H1 (cell line): ENCODE measurements around the gene ZNF669.

Experiments used
- EGR1 ChIP-seq: IDR thresholded peaks from 2 replicates; pipeline ENCODE4 v1.6.1; 2011; ENCODE audit warnings: low read depth, low read length, borderline replicate concordance
- EZH2 ChIP-seq: fragments of 200-600 bp; sonication (generic); IDR thresholded peaks from 2 replicates; pipeline ENCODE4 v1.7.1; 2012; ENCODE audit warnings: low read depth, mild to moderate bottlenecking, moderate library complexity, low read length, inconsistent platforms; ENCODE audit not compliant: severe bottlenecking
- FOSL1 ChIP-seq: IDR thresholded peaks from 2 replicates; pipeline ENCODE4 v1.6.1; 2011; ENCODE audit warnings: mild to moderate bottlenecking, low read depth, low read length, moderate library complexity; ENCODE audit not compliant: insufficient read depth
- GABPA ChIP-seq: IDR thresholded peaks from 2 replicates; pipeline ENCODE4 v1.6.1; 2011; ENCODE audit warnings: mild to moderate bottlenecking, low read length, moderate library complexity, borderline replicate concordance; ENCODE audit not compliant: insufficient read depth
- JUND ChIP-seq: IDR thresholded peaks from 2 replicates; pipeline ENCODE4 v1.6.1; 2011; ENCODE audit warnings: mild to moderate bottlenecking, improper control_type of control experiment, low read length
- PHF8 ChIP-seq: fragments of 200-600 bp; sonication (generic); conservative IDR thresholded peaks from 2 replicates; pipeline ENCODE4 v1.7.1; 2012; ENCODE audit warnings: low read depth, mild to moderate bottlenecking, inconsistent platforms, low read length, moderate library complexity
- POLR2A ChIP-seq, 2 experiments: IDR thresholded peaks; 1 replicate in 1 of 2; 2 replicates in 1 of 2; pipeline ENCODE4 v1.6.1; 2011; ENCODE audit warnings: low read depth in 2 of 2, low read length in 2 of 2, mild to moderate bottlenecking in 2 of 2; ENCODE audit errors: control extremely low read depth in 1 of 2
- POLR2AphosphoS5 ChIP-seq: IDR thresholded peaks from 2 replicates; pipeline ENCODE4 v1.6.1; 2011; ENCODE audit warnings: low read depth, low read length
- POU5F1 ChIP-seq: IDR thresholded peaks from 2 replicates; pipeline ENCODE4 v1.6.1; 2011; ENCODE audit warnings: low read depth, mild to moderate bottlenecking, low read length, moderate library complexity
- SIN3A ChIP-seq, 2 experiments: IDR thresholded peaks in 1 of 2; conservative IDR thresholded peaks in 1 of 2; 2 replicates each; pipeline ENCODE4 v1.6.1; 2011 to 2012; ENCODE audit warnings: low read length in 2 of 2, improper control_type of control experiment in 1 of 2, low read depth in 1 of 2, mild to moderate bottlenecking in 1 of 2
- SUZ12 ChIP-seq: fragments of 200-600 bp; sonication (generic); IDR thresholded peaks from 2 replicates; pipeline ENCODE4 v1.6.1; 2012; ENCODE audit warnings: mild to moderate bottlenecking, inconsistent platforms, low read length, moderate library complexity, mixed read lengths
- TF ChIP-seq, protein P1 (sequence below): fragments of 300-600 bp; sonication (generic); IDR thresholded peaks from 2 replicates; pipeline ENCODE4 v1.7.1; 2012; ENCODE audit warnings: low read length, moderate library complexity, mild to moderate bottlenecking, inconsistent platforms; ENCODE audit not compliant: insufficient replicate concordance
- TF ChIP-seq, protein P2 (sequence below), 3 experiments: IDR thresholded peaks; 1 replicate in 2 of 3; 2 replicates in 1 of 3; pipeline versions ENCODE4 v1.5.1 to v1.6.1; 2011; ENCODE audit warnings: low read length in 3 of 3, mild to moderate bottlenecking in 3 of 3, inconsistent platforms in 2 of 3, low read depth in 1 of 3, moderate library complexity in 1 of 3; ENCODE audit not compliant: insufficient read depth in 1 of 3; ENCODE audit errors: control extremely low read depth in 1 of 3

DNA sequence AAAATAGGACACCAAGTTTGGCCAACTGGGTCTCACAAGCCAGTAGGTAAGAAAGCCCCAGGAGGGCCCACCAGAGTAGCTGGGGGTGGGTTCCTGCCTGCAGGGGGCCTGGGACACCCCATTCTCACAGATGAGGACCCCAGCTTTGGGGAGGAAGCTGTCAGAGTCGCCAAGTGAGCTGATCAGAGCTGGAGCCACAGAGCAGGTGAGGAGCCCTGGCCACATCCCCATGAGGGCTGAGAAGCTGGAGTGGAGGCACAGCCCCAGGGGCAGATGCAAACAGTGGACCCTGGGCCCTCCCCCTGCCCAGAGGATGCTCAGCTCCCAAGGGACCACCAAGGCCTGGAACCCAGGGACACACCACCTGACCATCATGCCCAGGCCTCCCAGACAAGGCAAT is 16.9 kb downstream of the ZNF669 start:
- TF ChIP-seq FOSL1, result no peak
- TF ChIP-seq POLR2A (IDR thresholded peaks at IDR 0.05; ENCODE audit: control extremely low read depth in 1 of 2, low read depth in 2 of 2, low read length in 2 of 2), result no peak
- TF ChIP-seq, protein P1, sequence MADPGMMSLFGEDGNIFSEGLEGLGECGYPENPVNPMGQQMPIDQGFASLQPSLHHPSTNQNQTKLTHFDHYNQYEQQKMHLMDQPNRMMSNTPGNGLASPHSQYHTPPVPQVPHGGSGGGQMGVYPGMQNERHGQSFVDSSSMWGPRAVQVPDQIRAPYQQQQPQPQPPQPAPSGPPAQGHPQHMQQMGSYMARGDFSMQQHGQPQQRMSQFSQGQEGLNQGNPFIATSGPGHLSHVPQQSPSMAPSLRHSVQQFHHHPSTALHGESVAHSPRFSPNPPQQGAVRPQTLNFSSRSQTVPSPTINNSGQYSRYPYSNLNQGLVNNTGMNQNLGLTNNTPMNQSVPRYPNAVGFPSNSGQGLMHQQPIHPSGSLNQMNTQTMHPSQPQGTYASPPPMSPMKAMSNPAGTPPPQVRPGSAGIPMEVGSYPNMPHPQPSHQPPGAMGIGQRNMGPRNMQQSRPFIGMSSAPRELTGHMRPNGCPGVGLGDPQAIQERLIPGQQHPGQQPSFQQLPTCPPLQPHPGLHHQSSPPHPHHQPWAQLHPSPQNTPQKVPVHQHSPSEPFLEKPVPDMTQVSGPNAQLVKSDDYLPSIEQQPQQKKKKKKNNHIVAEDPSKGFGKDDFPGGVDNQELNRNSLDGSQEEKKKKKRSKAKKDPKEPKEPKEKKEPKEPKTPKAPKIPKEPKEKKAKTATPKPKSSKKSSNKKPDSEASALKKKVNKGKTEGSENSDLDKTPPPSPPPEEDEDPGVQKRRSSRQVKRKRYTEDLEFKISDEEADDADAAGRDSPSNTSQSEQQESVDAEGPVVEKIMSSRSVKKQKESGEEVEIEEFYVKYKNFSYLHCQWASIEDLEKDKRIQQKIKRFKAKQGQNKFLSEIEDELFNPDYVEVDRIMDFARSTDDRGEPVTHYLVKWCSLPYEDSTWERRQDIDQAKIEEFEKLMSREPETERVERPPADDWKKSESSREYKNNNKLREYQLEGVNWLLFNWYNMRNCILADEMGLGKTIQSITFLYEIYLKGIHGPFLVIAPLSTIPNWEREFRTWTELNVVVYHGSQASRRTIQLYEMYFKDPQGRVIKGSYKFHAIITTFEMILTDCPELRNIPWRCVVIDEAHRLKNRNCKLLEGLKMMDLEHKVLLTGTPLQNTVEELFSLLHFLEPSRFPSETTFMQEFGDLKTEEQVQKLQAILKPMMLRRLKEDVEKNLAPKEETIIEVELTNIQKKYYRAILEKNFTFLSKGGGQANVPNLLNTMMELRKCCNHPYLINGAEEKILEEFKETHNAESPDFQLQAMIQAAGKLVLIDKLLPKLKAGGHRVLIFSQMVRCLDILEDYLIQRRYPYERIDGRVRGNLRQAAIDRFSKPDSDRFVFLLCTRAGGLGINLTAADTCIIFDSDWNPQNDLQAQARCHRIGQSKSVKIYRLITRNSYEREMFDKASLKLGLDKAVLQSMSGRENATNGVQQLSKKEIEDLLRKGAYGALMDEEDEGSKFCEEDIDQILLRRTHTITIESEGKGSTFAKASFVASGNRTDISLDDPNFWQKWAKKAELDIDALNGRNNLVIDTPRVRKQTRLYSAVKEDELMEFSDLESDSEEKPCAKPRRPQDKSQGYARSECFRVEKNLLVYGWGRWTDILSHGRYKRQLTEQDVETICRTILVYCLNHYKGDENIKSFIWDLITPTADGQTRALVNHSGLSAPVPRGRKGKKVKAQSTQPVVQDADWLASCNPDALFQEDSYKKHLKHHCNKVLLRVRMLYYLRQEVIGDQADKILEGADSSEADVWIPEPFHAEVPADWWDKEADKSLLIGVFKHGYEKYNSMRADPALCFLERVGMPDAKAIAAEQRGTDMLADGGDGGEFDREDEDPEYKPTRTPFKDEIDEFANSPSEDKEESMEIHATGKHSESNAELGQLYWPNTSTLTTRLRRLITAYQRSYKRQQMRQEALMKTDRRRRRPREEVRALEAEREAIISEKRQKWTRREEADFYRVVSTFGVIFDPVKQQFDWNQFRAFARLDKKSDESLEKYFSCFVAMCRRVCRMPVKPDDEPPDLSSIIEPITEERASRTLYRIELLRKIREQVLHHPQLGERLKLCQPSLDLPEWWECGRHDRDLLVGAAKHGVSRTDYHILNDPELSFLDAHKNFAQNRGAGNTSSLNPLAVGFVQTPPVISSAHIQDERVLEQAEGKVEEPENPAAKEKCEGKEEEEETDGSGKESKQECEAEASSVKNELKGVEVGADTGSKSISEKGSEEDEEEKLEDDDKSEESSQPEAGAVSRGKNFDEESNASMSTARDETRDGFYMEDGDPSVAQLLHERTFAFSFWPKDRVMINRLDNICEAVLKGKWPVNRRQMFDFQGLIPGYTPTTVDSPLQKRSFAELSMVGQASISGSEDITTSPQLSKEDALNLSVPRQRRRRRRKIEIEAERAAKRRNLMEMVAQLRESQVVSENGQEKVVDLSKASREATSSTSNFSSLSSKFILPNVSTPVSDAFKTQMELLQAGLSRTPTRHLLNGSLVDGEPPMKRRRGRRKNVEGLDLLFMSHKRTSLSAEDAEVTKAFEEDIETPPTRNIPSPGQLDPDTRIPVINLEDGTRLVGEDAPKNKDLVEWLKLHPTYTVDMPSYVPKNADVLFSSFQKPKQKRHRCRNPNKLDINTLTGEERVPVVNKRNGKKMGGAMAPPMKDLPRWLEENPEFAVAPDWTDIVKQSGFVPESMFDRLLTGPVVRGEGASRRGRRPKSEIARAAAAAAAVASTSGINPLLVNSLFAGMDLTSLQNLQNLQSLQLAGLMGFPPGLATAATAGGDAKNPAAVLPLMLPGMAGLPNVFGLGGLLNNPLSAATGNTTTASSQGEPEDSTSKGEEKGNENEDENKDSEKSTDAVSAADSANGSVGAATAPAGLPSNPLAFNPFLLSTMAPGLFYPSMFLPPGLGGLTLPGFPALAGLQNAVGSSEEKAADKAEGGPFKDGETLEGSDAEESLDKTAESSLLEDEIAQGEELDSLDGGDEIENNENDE, result no peak
- no peak for TF ChIP-seq EZH2
- no peak for TF ChIP-seq GABPA
- TF ChIP-seq, protein P2, sequence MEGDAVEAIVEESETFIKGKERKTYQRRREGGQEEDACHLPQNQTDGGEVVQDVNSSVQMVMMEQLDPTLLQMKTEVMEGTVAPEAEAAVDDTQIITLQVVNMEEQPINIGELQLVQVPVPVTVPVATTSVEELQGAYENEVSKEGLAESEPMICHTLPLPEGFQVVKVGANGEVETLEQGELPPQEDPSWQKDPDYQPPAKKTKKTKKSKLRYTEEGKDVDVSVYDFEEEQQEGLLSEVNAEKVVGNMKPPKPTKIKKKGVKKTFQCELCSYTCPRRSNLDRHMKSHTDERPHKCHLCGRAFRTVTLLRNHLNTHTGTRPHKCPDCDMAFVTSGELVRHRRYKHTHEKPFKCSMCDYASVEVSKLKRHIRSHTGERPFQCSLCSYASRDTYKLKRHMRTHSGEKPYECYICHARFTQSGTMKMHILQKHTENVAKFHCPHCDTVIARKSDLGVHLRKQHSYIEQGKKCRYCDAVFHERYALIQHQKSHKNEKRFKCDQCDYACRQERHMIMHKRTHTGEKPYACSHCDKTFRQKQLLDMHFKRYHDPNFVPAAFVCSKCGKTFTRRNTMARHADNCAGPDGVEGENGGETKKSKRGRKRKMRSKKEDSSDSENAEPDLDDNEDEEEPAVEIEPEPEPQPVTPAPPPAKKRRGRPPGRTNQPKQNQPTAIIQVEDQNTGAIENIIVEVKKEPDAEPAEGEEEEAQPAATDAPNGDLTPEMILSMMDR (IDR thresholded peaks at IDR 0.05; ENCODE audit: control extremely low read depth in 1 of 3, insufficient read depth in 1 of 3, low read depth in 1 of 3, low read length in 3 of 3), result no peak
- no peak for TF ChIP-seq SUZ12
- no peak for TF ChIP-seq POU5F1
- no peak for TF ChIP-seq PHF8
- no peak for TF ChIP-seq JUND
- no peak for TF ChIP-seq EGR1
- no peak for TF ChIP-seq SIN3A (conservative IDR thresholded peaks at IDR 0.05 in 1 of 2, IDR thresholded peaks at IDR 0.05 in 1 of 2; ENCODE audit: low read depth in 1 of 2, low read length in 2 of 2)
- TF ChIP-seq POLR2AphosphoS5, result no peak
